AG10803 (cell line): ENCODE measurements around the gene TRA2B.

ENCODE experiments used
- DNase-seq: peaks from one replicate; pipeline ENCODE4 v3.0.0; 2010; ENCODE audit warnings: low read depth
- H3K4me3 ChIP-seq: 2 replicates; pipeline ENCODE4 v1.5.1; 2011; ENCODE audit warnings: mild to moderate bottlenecking, low read length, control low read depth
- CTCF ChIP-seq: conservative IDR thresholded peaks from 2 replicates; pipeline ENCODE4 v1.5.1; 2011; ENCODE audit warnings: mild to moderate bottlenecking, low read length, control low read depth, inconsistent platforms

Gene TRA2B

GRCh38 chr3:185956244-185956643 lies 18.4 kb upstream of the TRA2B start:
- TF ChIP-seq CTCF, result no peak
- no peak for DNase-seq
- no peak overlapping the region for H3K4me3 ChIP-seq

- no peak for DNase-seq
- no peak overlapping the region for H3K4me3 ChIP-seq
- no peak for TF ChIP-seq CTCF
Measured at GRCh38 chr3:185954366-185954723, 16.5 kb upstream of the TRA2B start.

- DNase-seq, result no peak
- no peak for TF ChIP-seq CTCF
- H3K4me3 ChIP-seq, result no peak overlapping the region
Measured at GRCh38 chr3:185950728-185951127, 12.9 kb upstream of the TRA2B start.

- H3K4me3 ChIP-seq, result no peak overlapping the region
- TF ChIP-seq CTCF, result no peak
- no peak for DNase-seq
Measured at GRCh38 chr3:185949515-185949914, 11.7 kb upstream of the TRA2B start.

GRCh38 chr3:185948292-185948691 lies 10.5 kb upstream of the TRA2B start:
- no peak overlapping the region for H3K4me3 ChIP-seq
- TF ChIP-seq CTCF, result no peak
- no peak for DNase-seq

GRCh38 chr3:185943760-185944106 lies 5.9 kb upstream of the TRA2B start:
- DNase-seq, result no peak
- no peak for TF ChIP-seq CTCF
- no peak overlapping the region for H3K4me3 ChIP-seq

- peak; percentile 76 for DNase-seq
- peak; percentile 99 for TF ChIP-seq CTCF
- H3K4me3 ChIP-seq, result no peak overlapping the region
Measured at GRCh38 chr3:185942907-185943759, 5.3 kb upstream of the TRA2B start.
